Islet of Langerhans (tissue), 1 donor: ENCODE measurements around the gene DRD1.

ENCODE experiments used
- FAIRE-seq: peaks from one replicate; lab custom pipeline; 2011; peaks lifted over from hg19 to GRCh38; lab: Jason Lieb, UNC

The DRD1 gene

GRCh38 chr5:175444060-175444904, at the start of gene DRD1:
TSS of gene DRD1 (minus strand) at chr5:175444182. CDS start at chr5:175443099, 1,083 bp downstream.
- FAIRE-seq = no peak

- FAIRE-seq = no peak
Measured at GRCh38 chr5:175493726-175494125, 49.7 kb upstream of the DRD1 start.

- FAIRE-seq = no peak
Measured at GRCh38 chr5:175493260-175493659, 49.3 kb upstream of the DRD1 start.

- FAIRE-seq = no peak
Measured at GRCh38 chr5:175491223-175491622, 47.2 kb upstream of the DRD1 start.

- no peak for FAIRE-seq
Measured at GRCh38 chr5:175489693-175490443, 45.9 kb upstream of the DRD1 start.

GRCh38 chr5:175487514-175488222, 43.7 kb upstream of the DRD1 start:
- no peak for FAIRE-seq

- no peak for FAIRE-seq
Measured at GRCh38 chr5:175485631-175486030, 41.6 kb upstream of the DRD1 start.

- no peak for FAIRE-seq
Measured at GRCh38 chr5:175484829-175485228, 40.8 kb upstream of the DRD1 start.

GRCh38 chr5:175484322-175484721, 40.3 kb upstream of the DRD1 start:
- FAIRE-seq = no peak

- FAIRE-seq = no peak
Measured at GRCh38 chr5:175483337-175483736, 39.4 kb upstream of the DRD1 start.

GRCh38 chr5:175479125-175479881, 35.3 kb upstream of the DRD1 start:
- FAIRE-seq = no peak

- no peak for FAIRE-seq
Measured at GRCh38 chr5:175478384-175479124, 34.6 kb upstream of the DRD1 start, which contains the start of gene SFXN1. TSS of gene SFXN1 (plus strand) at chr5:175478560. CDS start at chr5:175492104, 13,544 bp downstream.

GRCh38 chr5:175478008-175478383, 34.0 kb upstream of the DRD1 start:
- no peak for FAIRE-seq

- no peak for FAIRE-seq
Measured at GRCh38 chr5:175477440-175477839, 33.5 kb upstream of the DRD1 start.

- no peak for FAIRE-seq
Measured at GRCh38 chr5:175475248-175475647, 31.3 kb upstream of the DRD1 start.

GRCh38 chr5:175472378-175472777, 28.4 kb upstream of the DRD1 start:
- FAIRE-seq = no peak

- FAIRE-seq = no peak
Measured at GRCh38 chr5:175471628-175472027, 27.6 kb upstream of the DRD1 start.

GRCh38 chr5:175471196-175471595, 27.2 kb upstream of the DRD1 start:
- FAIRE-seq = no peak

GRCh38 chr5:175470781-175471180, 26.8 kb upstream of the DRD1 start:
- FAIRE-seq = no peak

- no peak for FAIRE-seq
Measured at GRCh38 chr5:175469916-175470315, 25.9 kb upstream of the DRD1 start.

- FAIRE-seq = no peak
Measured at GRCh38 chr5:175468892-175469291, 24.9 kb upstream of the DRD1 start.
